ENCODE data around the gene ZSWIM2.

Gene ZSWIM2

DNA sequence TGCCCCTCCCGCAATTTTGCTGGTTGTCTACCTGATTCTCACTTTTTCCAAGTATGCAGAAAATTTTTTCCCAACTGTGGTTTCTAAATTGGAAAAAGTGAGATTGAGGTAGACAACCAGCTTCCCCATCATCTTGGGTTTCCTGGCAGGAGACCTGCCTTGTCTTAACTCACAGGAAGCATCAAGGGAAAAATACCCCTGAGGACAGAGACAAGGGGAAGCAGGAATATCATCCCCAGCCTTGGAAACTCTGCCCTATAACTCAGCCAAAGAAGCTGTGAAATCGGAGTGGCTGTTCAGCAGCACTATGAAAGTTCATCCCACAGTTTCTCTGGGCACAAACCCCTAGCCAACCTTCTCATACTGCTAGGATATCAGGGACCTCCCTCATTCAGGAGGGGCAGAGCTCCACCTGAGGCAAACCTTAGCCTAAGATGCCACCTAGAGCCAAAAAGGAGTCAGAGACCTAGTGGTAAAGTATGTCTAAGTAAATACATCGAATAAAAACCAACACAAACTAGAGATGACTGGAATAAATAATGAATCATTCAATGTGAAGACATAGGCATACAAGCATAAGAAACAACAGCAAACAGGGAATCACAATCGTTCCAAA, 68.2 kb downstream of the ZSWIM2 start:
- no peak overlapping the region for H2BK5ac ChIP-seq (ENCODE audit: low read depth, low read length, poor library complexity)
- peak overlapping the region; percentile 38 for H4K8ac ChIP-seq (ENCODE audit: low read depth, low read length)
- no peaks in the 10 kb centered on the region for H3K36me3 ChIP-seq (ENCODE audit: control insufficient read depth in 1 of 2, insufficient read depth in 2 of 2, low read length in 2 of 2)
- H3K9ac ChIP-seq (ENCODE audit: low read length), result no peak overlapping the region
- no peak overlapping the region for H3K14ac ChIP-seq (ENCODE audit: low read length)
- no CpG with 5 or more reads among the region's 4 CpGs for WGBS (ENCODE audit: extremely low coverage, insufficient coverage, insufficient read length)
- H3K27ac ChIP-seq (ENCODE audit: low read depth, low read length), result no peak overlapping the region
- peak; percentile 6 to 36 for DNase-seq
- no peak overlapping the region for H2BK120ac ChIP-seq (ENCODE audit: insufficient read depth, low read length, poor library complexity)
- H3K23ac ChIP-seq (ENCODE audit: low read length), result no peak overlapping the region
- H3K79me1 ChIP-seq (ENCODE audit: low read length), result no peaks in the 10 kb centered on the region
- H3K4me2 ChIP-seq (ENCODE audit: low read length), result no peak overlapping the region
- H3K79me2 ChIP-seq (ENCODE audit: control insufficient read depth, insufficient read depth, low read length, poor library complexity), result no peaks in the 10 kb centered on the region
- H2AFZ ChIP-seq (ENCODE audit: insufficient read depth, low read length, poor library complexity), result peak overlapping the region; percentile 54
- H3K27me3 ChIP-seq (ENCODE audit: insufficient read depth, low read length), result no peaks in the 10 kb centered on the region
- H4K12ac ChIP-seq (ENCODE audit: low read depth, low read length), result no peak overlapping the region
- no peak overlapping the region for H3K18ac ChIP-seq (ENCODE audit: low read length)
- no peak overlapping the region for H4K91ac ChIP-seq (ENCODE audit: low read depth, low read length)
- H3K4me3 ChIP-seq (ENCODE audit: low read depth, low read length), result no peak overlapping the region
- no peak overlapping the region for H3K4ac ChIP-seq (ENCODE audit: low read depth, low read length)
- H3K9me3 ChIP-seq (ENCODE audit: insufficient read depth, low read depth, low read length), result no peaks in the 10 kb centered on the region
- H3K4me1 ChIP-seq (ENCODE audit: control insufficient read depth in 1 of 2, insufficient read depth in 2 of 2, low read length in 2 of 2), result peaks cover 0 to 3% of the 10 kb centered on the region in 2 experiments
- no peak overlapping the region for H2BK12ac ChIP-seq (ENCODE audit: low read length)
- H2AK5ac ChIP-seq (ENCODE audit: low read length), result peak overlapping the region; percentile 79
